Ovary (tissue), 9 donors: ENCODE results near the gene NFIA. TPM values are rescaled to one million over a fixed set of nuclear protein-coding genes. Genes with fewer than 3 reads are reported as not detected.

Experiments used
- DNase-seq, 5 donors: peaks; one replicate each; pipeline ENCODE4 v3.0.0-alpha.2; 2019 to 2020
- H3K27ac ChIP-seq, 2 donors: fragments of 200-600 bp; one replicate each; pipeline versions ENCODE4 v1.5.1 to v1.8.0; 2019 to 2022
- H3K27me3 ChIP-seq: fragments of 200-600 bp; one replicate; pipeline ENCODE4 v1.8.0; 2022
- H3K36me3 ChIP-seq: fragments of 200-600 bp; sonication (generic); one replicate; pipeline ENCODE4 v1.5.1; 2019
- H3K4me1 ChIP-seq: one replicate; pipeline ENCODE4 v1.8.1; 2013; ENCODE audit warnings: mild to moderate bottlenecking, moderate library complexity; ENCODE audit not compliant: insufficient read depth
- H3K4me3 ChIP-seq: fragments of 200-600 bp; sonication (generic); one replicate; pipeline ENCODE4 v1.5.1; 2017
- H3K9me3 ChIP-seq, 2 donors: fragments of 200-600 bp in 1 of 2; sonication (generic) in 1 of 2; one replicate each; pipeline versions ENCODE4 v1.5.1 to v1.8.1; 2013 to 2019; ENCODE audit warnings: mild to moderate bottlenecking in 1 of 2, moderate library complexity in 1 of 2
- EP300 ChIP-seq: sonication (generic); formaldehyde crosslinking; IDR thresholded peaks from one replicate; pipeline ENCODE4 v1.6.1; 2017; ENCODE audit warnings: antibody characterized with exemption
- POLR2A ChIP-seq: fragments of 450-650 bp; IDR thresholded peaks from one replicate; pipeline ENCODE4 v1.6.1; 2017; ENCODE audit warnings: antibody characterized with exemption, mild to moderate bottlenecking, moderate library complexity
- WGBS, 3 donors: extraction: QIAGEN DNeasy Blood & Tissue Kit in 1 of 3; methylation state at CpG; one replicate each; pipeline versions ENCODE4 v1.1.5 to v1.1.7; 2013 to 2017; 5-methylcytosine and 5-hydroxymethylcytosine counted together
- intact Hi-C, 4 donors: fragments of 100-400 bp; cut with DNase I; formaldehyde crosslinking; loops; one replicate each; pipeline versions ENCODE4 v1.11.0 to v1.15.1; 2022 to 2023
- polyA plus RNA-seq, 2 donors: library from polyadenylated mRNA; stranded (reverse); fragments of 200-250 nt in 1 of 2; fragments of 350-450 nt in 1 of 2; fragmentation: Illumina TruSeq in 1 of 2; extraction: RNeasy Lipid Tissue Mini Kit (QIAGEN cat#74804) in 1 of 2; gene quantifications; one replicate each; pipeline ENCODE4 v1.2.3, GENCODE V29; 2013 to 2014
- total RNA-seq, 7 donors: library from RNA; depleted of rRNA in 2 of 7; stranded (reverse); fragments of >200 nt in 2 of 7; fragmentation: NEBNext Ultra II Directional in 3 of 7; extraction: Animal tissue kit (Norgen Biotek cat#: 25700) in 3 of 7; gene quantifications; one replicate each; pipeline versions ENCODE4 v1.1.0 to v1.2.4, GENCODE V29; 2016 to 2023
- TF ChIP-seq, protein P1 (sequence below), 3 donors: fragments of 450-650 bp in 2 of 3; fragments of 200-600 bp in 1 of 3; IDR thresholded peaks; one replicate each; pipeline versions ENCODE4 v1.5.1 to v1.8.0; 2016 to 2022; ENCODE audit warnings: antibody characterized with exemption in 3 of 3, mild to moderate bottlenecking in 1 of 3
- donor health status: DM: no; HTN: no; CAD: no; lungs with moderate emphysema.
- donor health status: DM: no; HTN: no; CAD: no.
- donor health status: Bipolar disorder and iron deficiency.
- donor health status: DM: yes; HTN: yes; CAD: no.
- donor health status: DM: no; HTN: no; CAD: no.
- donor health status: DM: yes; HTN: yes; CAD: no.

Gene NFIA
- total and polyA plus RNA-seq, 9 donors, result 11.8 to 115 (median 80.9) TPM

DNA sequence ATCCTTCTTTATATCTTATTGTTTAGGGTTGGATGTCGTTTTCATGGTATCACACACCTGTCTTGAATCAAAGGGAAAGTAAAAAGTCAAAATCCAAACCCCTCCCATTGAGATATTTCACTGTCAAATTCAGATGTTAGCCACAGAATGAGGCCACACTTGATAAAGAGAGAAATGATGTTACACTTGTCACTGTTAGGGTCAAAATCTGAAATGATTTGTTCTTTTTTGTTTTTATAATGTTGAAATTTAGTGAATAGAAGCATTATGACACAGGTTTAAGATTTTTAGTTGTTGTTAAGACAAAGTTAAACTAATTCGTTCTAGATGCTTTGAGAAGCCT is 13.1 kb downstream of the NFIA start:
- Histone ChIP-seq H3K9me3 (no peaks in the 10 kb centered on the region), H3K4me1 (no peaks in the 10 kb centered on the region), H3K27me3 (no peaks in the 10 kb centered on the region), H3K36me3 (no peaks in the 10 kb centered on the region), H3K4me3 (no peak overlapping the region), H3K27ac (no peak overlapping the region)
- intact Hi-C loops, result no loop called here
- no peak for TF ChIP-seq EP300
- TF ChIP-seq POLR2A, result no peak
- TF ChIP-seq, protein P1, sequence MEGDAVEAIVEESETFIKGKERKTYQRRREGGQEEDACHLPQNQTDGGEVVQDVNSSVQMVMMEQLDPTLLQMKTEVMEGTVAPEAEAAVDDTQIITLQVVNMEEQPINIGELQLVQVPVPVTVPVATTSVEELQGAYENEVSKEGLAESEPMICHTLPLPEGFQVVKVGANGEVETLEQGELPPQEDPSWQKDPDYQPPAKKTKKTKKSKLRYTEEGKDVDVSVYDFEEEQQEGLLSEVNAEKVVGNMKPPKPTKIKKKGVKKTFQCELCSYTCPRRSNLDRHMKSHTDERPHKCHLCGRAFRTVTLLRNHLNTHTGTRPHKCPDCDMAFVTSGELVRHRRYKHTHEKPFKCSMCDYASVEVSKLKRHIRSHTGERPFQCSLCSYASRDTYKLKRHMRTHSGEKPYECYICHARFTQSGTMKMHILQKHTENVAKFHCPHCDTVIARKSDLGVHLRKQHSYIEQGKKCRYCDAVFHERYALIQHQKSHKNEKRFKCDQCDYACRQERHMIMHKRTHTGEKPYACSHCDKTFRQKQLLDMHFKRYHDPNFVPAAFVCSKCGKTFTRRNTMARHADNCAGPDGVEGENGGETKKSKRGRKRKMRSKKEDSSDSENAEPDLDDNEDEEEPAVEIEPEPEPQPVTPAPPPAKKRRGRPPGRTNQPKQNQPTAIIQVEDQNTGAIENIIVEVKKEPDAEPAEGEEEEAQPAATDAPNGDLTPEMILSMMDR (IDR thresholded peaks at IDR 0.05), result no peak
- DNase-seq, result no peak
- whole genome bisulfite sequencing, 3 donors, result 61 to 75% (median 72%) methylated on average over 2 of the region's 2 CpGs

DNA sequence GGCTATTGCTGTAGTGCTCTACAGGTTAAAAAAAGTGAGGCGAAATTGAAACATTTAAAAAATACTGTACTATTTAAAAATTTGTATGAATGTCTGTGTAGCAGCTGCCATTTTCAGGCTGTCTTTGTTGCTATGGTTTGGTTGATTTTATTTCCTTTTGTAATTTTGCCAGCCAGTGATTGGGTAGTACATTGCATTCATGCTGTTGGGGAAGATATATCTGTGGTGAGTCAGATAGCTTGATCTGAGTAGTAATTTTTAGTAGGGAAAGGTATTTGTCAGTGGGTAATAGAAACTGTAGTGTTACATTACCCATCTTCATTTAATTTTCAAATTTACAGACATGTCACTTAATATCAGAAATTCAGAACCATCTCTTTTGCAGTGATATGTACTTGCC is 15.0 kb downstream of the NFIA start:
- Histone ChIP-seq H3K27ac (no peak overlapping the region), H3K27me3 (no peaks in the 10 kb centered on the region), H3K4me3 (no peak overlapping the region), H3K9me3 (no peaks in the 10 kb centered on the region), H3K4me1 (no peaks in the 10 kb centered on the region), H3K36me3 (no peaks in the 10 kb centered on the region)
- TF ChIP-seq POLR2A, result no peak
- TF ChIP-seq, protein P1 (IDR thresholded peaks at IDR 0.05), result no peak
- TF ChIP-seq EP300, result no peak
- DNase-seq, result no peak
- intact Hi-C loops, result no loop called here
- WGBS, 3 donors, result 92 to 94% (median 93%) methylated on average over 1 of the region's 1 CpG

DNA sequence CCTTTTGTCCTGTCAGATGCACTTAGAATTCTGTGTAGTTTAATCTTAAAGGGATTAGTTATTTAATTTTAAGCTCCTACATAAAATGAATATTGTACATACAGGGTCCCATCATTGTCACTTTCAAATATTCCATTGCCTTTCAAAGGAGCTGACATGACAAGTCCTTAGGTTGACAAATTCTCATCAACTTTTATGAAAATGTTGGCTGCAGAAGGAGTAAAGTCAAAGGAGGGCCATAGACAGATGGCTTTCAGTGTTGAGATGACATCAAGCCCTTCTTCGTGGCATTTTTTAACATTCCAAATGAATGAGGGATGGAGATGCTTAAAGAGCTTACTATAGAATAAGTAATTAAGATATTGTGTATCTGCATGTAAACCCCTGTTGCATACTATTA is 15.4 kb downstream of the NFIA start:
- no peaks in the 10 kb centered on the region for H3K4me1 ChIP-seq
- TF ChIP-seq, protein P1 (IDR thresholded peaks at IDR 0.05), result no peak
- TF ChIP-seq EP300 (no peak), POLR2A (no peak)
- no peaks in the 10 kb centered on the region for H3K27me3 ChIP-seq
- no peak for DNase-seq
- H3K36me3 ChIP-seq, result no peaks in the 10 kb centered on the region
- WGBS, 3 donors, result 80 to 93% (median 90%) methylated on average over 1 of the region's 1 CpG
- H3K9me3 ChIP-seq, result no peaks in the 10 kb centered on the region
- no peak overlapping the region for H3K27ac ChIP-seq
- intact Hi-C loops, result no loop called here
- H3K4me3 ChIP-seq, result no peak overlapping the region

DNA sequence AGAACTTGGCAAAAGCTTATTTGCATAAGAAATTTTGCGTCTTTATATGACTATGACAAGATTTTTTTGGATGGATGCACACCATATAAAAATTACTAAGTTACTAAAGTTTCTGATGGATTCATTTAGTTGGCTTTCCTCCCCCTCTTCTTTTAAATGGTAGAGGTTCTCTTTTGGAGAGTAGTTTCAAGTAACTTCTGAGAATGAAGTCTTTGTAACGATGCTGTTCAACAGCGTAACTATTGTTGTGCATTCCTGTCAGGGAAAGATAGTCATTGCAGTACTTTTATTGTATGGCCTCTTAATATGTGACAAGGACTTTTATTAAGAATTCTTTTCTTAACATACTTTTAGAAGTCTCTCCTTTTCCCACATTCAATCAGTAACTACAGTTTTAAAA is 16.0 kb downstream of the NFIA start:
- intact Hi-C loops, result no loop called here
- Histone ChIP-seq H3K27ac (no peak overlapping the region), H3K27me3 (no peaks in the 10 kb centered on the region), H3K9me3 (no peaks in the 10 kb centered on the region), H3K4me1 (no peaks in the 10 kb centered on the region), H3K4me3 (no peak overlapping the region), H3K36me3 (no peaks in the 10 kb centered on the region)
- WGBS, 3 donors, result 90 to 96% (median 93%) methylated on average over 3 of the region's 3 CpGs
- TF ChIP-seq, protein P1 (IDR thresholded peaks at IDR 0.05), result no peak
- no peak for TF ChIP-seq POLR2A
- no peak for TF ChIP-seq EP300
- DNase-seq, result no peak

DNA sequence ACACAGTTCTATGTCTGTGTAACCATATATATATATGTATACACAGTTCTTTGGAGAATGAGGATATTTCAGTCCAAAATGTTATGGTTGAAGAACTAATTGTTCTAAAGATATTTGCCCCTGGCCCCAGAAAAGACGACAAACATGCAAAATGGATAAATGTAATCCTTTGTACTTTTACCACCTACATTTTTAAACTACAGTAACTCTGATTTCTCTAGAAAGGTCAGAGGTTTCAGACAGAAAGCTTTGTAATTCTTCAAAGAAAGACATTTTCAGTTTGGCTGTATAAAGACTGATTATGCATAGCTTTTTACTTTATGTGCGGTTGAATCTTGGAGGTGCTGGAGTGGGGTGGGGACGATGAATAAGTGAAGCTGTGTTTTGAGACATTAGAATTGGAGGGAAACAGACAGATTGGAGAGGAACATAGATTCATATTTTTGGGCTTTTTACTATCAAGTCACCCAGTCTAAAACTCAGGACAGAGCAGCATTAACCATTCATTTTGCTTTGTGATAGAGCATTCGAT is 16.6 kb downstream of the NFIA start:
- WGBS, 3 donors, result 94 to 96% (median 95%) methylated on average over 4 of the region's 4 CpGs
- H3K4me1 ChIP-seq, result no peaks in the 10 kb centered on the region
- intact Hi-C loops, result no loop called here

More for the DNA sequence above, 16.6 kb downstream of the NFIA start:
- Histone ChIP-seq H3K4me3 (no peak overlapping the region), H3K36me3 (no peaks in the 10 kb centered on the region), H3K27me3 (no peaks in the 10 kb centered on the region), H3K27ac (no peak overlapping the region), H3K9me3 (no peaks in the 10 kb centered on the region)
- TF ChIP-seq, protein P1 (IDR thresholded peaks at IDR 0.05), result no peak
- TF ChIP-seq EP300 (no peak), POLR2A (no peak)
- DNase-seq, result no peak
